ENCODE results near the gene UBE2V1. TPM values are rescaled to one million over a fixed set of nuclear protein-coding genes. Genes with fewer than 3 reads are reported as not detected.
A peak's percentile ranks its signal among the peaks of the same experiment; 100 is the strongest.

Gene UBE2V1
- total RNA-seq, 1 donor from 2014 or later, result 106 TPM

DNA sequence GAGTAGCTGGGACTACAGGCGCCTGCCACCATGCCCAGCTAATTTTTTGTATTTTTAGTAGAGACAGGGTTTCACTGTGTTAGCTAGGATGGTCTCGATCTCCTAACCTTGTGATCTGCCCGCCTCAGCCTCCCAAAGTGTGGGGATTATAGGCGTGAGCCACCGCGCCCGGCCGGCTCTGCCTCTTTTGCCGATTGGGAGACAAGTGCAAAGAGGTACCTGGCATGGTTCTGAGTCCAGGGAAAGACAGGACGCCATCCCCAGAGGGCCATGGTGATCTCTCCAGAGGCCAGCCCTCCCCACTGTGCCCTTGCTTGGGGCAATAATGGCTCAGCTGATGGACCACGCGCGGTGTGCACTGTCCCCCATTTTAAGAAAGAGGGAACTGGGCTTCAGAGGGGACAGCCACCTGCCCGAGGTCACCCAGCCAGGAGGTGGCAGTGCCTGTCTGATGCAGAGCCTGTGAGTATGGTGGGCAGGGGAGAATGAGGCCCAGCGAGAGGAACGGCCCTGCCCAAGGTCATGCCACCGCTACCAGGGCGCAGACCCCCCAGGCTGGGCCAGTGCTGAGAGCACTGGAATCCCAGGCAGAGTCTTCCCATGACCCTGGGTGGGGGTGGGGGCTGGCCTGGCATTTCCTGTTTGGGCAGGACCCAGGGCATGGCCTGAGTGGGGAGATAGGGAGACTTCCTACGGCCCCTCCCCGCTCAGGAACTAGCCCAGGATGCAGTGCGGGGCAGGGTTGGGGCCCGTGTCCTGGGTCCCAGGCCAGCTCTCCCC, 69.2 kb downstream of the UBE2V1 start:
- no peak for TF ChIP-seq CTCF (IDR thresholded peaks at IDR 0.05)
- H3K9me3 Mint-ChIP-seq (ENCODE audit: unreplicated experiment), result no peaks in the 10 kb centered on the region
- no peak overlapping the region for H3K4me3 Mint-ChIP-seq (ENCODE audit: unreplicated experiment)
- DNase-seq (ENCODE audit: extremely low spot score, unreplicated experiment), result no peak
- H3K36me3 Mint-ChIP-seq (ENCODE audit: unreplicated experiment), result no peaks in the 10 kb centered on the region
- H3K4me1 Mint-ChIP-seq (ENCODE audit: unreplicated experiment), result peaks cover 47% of the 10 kb centered on the region
- H3K27me3 Mint-ChIP-seq (ENCODE audit: unreplicated experiment), result no peaks in the 10 kb centered on the region
- H3K27ac Mint-ChIP-seq (ENCODE audit: unreplicated experiment), result no peak overlapping the region

DNA sequence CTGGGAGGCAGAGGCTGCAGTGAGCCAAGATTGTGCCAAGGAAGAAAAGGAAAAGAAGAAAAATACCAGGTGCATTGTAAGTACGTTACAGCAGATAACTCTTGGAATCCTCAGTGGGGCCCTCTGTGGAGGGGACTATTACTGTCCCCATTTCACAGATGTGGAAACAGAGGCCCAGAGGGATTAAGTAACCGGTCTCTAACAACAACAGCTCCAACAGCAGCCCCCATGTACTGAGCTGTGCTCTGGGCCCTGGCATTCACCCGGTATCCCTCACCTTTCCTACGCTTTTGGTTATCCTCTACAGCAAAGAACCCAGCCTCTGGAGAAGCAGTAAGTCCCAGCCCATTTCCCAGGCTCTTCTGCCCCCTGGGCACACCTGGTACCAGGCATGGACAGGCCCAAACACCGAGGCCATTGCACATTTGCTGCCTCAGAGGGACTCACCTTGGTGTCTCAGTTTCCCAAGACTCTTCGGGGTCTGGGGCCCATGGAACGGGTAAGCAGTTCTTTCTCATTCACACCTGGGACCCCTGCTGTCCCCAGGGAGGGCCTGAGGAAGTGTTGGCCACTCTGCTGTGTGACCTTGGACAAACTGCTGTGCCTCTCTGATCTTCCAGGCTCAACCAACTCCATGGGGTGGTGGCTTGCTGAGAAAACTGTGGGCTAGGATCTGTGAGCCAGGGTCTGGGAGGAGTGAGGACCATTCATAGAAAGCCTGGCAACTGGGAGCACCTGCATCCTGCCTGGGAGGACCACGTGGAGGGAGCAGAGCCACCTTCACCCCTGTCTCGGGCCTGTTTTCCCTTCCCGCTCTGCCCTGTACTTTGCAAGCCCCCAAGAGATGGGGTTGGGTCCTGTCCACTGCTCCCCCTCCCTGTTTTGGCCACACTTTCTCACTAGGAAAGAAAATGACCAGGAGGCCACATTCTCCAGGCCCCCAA, 70.3 kb downstream of the UBE2V1 start:
- H3K27ac Mint-ChIP-seq (ENCODE audit: unreplicated experiment), result peak overlapping the region; percentile 44
- H3K9me3 Mint-ChIP-seq (ENCODE audit: unreplicated experiment), result no peaks in the 10 kb centered on the region

GRCh38 chr20:50041246-50041873, 71.6 kb downstream of the UBE2V1 start:
- Mint-ChIP-seq H3K4me3 (ENCODE audit: unreplicated experiment) (no peak overlapping the region), H3K9me3 (ENCODE audit: unreplicated experiment) (no peaks in the 10 kb centered on the region), H3K27me3 (ENCODE audit: unreplicated experiment) (no peaks in the 10 kb centered on the region), H3K36me3 (ENCODE audit: unreplicated experiment) (no peaks in the 10 kb centered on the region), H3K4me1 (ENCODE audit: unreplicated experiment) (peaks cover 28% of the 10 kb centered on the region), H3K27ac (ENCODE audit: unreplicated experiment) (peak overlapping the region; percentile 14)
- no peak for TF ChIP-seq CTCF (IDR thresholded peaks at IDR 0.05)
- no peak for DNase-seq (ENCODE audit: extremely low spot score, unreplicated experiment)

More for the DNA sequence above, 70.3 kb downstream of the UBE2V1 start:
- Mint-ChIP-seq H3K36me3 (ENCODE audit: unreplicated experiment) (no peaks in the 10 kb centered on the region), H3K4me3 (ENCODE audit: unreplicated experiment) (no peak overlapping the region), H3K4me1 (ENCODE audit: unreplicated experiment) (peaks cover 41% of the 10 kb centered on the region), H3K27me3 (ENCODE audit: unreplicated experiment) (no peaks in the 10 kb centered on the region)
- DNase-seq (ENCODE audit: extremely low spot score, unreplicated experiment), result no peak
- no peak for TF ChIP-seq CTCF (IDR thresholded peaks at IDR 0.05)

GRCh38 chr20:50040432-50041245, 72.3 kb downstream of the UBE2V1 start:
- Mint-ChIP-seq H3K27ac (ENCODE audit: unreplicated experiment) (peak overlapping the region; percentile 14), H3K4me1 (ENCODE audit: unreplicated experiment) (peaks cover 24% of the 10 kb centered on the region), H3K4me3 (ENCODE audit: unreplicated experiment) (no peak overlapping the region), H3K9me3 (ENCODE audit: unreplicated experiment) (no peaks in the 10 kb centered on the region), H3K36me3 (ENCODE audit: unreplicated experiment) (no peaks in the 10 kb centered on the region), H3K27me3 (ENCODE audit: unreplicated experiment) (no peaks in the 10 kb centered on the region)
- no peak for DNase-seq (ENCODE audit: extremely low spot score, unreplicated experiment)
- no peak for TF ChIP-seq CTCF (IDR thresholded peaks at IDR 0.05)

Measured in osteocyte (in vitro differentiated cells).